HG03432 (cell line): ENCODE data around the gene IL15.
"Not testable (repeated sequence)": the region's sequence is repeated elsewhere in the genome, so short reads cannot be mapped to it uniquely, and the experiment has no call there.

Experiments used
- ATAC-seq: cut with Tn5 transposase; IDR thresholded peaks from one replicate; pipeline ENCODE4 v1.9.1; 2021; ENCODE audit warnings: mild to moderate bottlenecking, moderate library complexity; ENCODE audit not compliant: unreplicated experiment

IL15 gene

GRCh38 chr4:141692081-141692480, 55.7 kb downstream of the IL15 start:
- no peak for ATAC-seq

- ATAC-seq: no peak
Measured at GRCh38 chr4:141697116-141697515, 60.7 kb downstream of the IL15 start.

GRCh38 chr4:141702472-141703182, 66.2 kb downstream of the IL15 start:
- no peak for ATAC-seq

- no peak for ATAC-seq
Measured at GRCh38 chr4:141703497-141703896, 67.1 kb downstream of the IL15 start.

GRCh38 chr4:141705048-141705746, 68.8 kb downstream of the IL15 start:
- ATAC-seq: peak; percentile 82

- ATAC-seq: peak; percentile 60
Measured at GRCh38 chr4:141705747-141706377, 69.5 kb downstream of the IL15 start.

- ATAC-seq: no peak
Measured at GRCh38 chr4:141706445-141706844, 70.1 kb downstream of the IL15 start.

- ATAC-seq: no peak
Measured at GRCh38 chr4:141711211-141711610, 74.8 kb downstream of the IL15 start.

- no peak for ATAC-seq
Measured at GRCh38 chr4:141713185-141713584, 76.8 kb downstream of the IL15 start.

- ATAC-seq: no peak
Measured at GRCh38 chr4:141713771-141714445, 77.5 kb downstream of the IL15 start.

- no peak for ATAC-seq
Measured at GRCh38 chr4:141719585-141719984, 83.2 kb downstream of the IL15 start.

GRCh38 chr4:141721174-141721573, 84.8 kb downstream of the IL15 start:
- ATAC-seq: no peak

GRCh38 chr4:141724646-141725045, 88.3 kb downstream of the IL15 start:
- ATAC-seq: no peak

- no peak for ATAC-seq
Measured at GRCh38 chr4:141727420-141727819, 91.0 kb downstream of the IL15 start.

- ATAC-seq: peak; percentile 63
Measured at GRCh38 chr4:141730805-141731204, 94.4 kb downstream of the IL15 start.

- ATAC-seq: no peak
Measured at GRCh38 chr4:141731481-141731880, 95.1 kb downstream of the IL15 start.

- ATAC-seq: no peak
Measured at GRCh38 chr4:141739636-141740035, 103.3 kb downstream of the IL15 start.

- no peak for ATAC-seq
Measured at GRCh38 chr4:141746026-141746425, 109.6 kb downstream of the IL15 start.

- not testable (repeated sequence) for ATAC-seq
Measured at GRCh38 chr4:141751806-141752205, 115.4 kb downstream of the IL15 start.

GRCh38 chr4:141757287-141757686, 120.9 kb downstream of the IL15 start:
- ATAC-seq: no peak

- ATAC-seq: no peak
Measured at GRCh38 chr4:141759796-141760425, 123.5 kb downstream of the IL15 start.
